GM19238 (cell line): ENCODE measurements around the gene SERINC4.

Experiments used
- DNase-seq: peaks from one replicate; pipeline ENCODE4 v3.0.0; 2011; ENCODE audit warnings: low spot score; ENCODE audit not compliant: insufficient read length

SERINC4 gene

DNA sequence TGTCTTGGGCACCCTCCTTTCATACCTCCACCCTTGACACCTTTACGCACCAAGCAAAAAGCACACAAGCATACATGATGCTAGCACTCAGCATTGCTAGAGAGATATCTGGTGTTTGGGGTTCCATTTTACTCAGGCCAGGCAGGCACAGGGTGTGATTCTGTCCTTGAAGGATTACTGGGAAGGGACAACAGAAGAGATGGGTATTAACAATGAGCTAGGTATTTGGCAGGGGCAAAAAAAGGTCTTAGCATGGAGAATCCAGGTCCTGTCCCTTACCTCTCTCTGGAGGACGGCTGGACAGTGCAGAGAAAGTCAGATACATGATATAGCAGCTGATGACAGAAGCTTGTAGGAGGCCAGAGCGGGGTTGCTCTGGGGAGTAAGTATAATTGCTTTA, 3.5 kb downstream of the SERINC4 start:
- DNase-seq, result no peak

DNA sequence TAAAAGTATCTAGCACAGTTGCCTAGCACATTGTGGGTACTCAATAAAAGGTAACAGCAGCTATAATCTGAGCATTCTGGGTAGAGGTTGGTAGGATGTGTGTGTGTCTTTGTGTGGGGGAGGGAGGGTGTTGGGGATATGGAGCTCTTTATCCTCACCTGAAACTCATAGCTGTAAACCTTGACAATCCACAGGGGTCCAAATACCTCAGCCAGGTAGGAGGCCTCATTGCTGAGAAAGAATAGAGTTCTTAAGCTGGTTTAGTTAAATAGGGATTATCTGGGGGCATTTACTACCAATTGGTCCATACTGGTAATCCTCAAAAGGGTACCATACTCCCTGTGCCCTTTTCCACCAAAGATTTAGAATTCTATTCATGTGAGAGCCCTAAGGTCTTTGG, 4.0 kb downstream of the SERINC4 start:
- DNase-seq, result no peak

DNA sequence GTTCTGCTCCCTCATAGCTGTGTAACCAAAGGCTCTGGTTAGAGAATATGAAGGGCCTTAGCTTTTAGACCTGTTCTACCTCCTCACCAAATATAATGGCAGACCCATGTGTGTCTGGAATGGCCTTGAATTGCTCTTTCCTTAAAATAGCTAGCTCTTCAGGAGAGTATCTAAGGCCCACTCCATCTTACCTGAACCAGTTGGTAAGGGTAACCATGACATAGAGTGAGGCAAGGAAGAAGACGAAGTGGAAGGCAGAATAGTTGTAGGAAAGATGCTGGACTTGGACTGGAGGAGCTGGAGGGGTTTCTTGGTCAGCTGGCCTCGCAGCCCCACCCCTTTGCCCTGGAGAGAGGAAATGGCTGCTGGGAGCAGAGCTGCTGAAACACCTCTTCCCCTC, 4.8 kb downstream of the SERINC4 start:
- DNase-seq, result no peak

DNA sequence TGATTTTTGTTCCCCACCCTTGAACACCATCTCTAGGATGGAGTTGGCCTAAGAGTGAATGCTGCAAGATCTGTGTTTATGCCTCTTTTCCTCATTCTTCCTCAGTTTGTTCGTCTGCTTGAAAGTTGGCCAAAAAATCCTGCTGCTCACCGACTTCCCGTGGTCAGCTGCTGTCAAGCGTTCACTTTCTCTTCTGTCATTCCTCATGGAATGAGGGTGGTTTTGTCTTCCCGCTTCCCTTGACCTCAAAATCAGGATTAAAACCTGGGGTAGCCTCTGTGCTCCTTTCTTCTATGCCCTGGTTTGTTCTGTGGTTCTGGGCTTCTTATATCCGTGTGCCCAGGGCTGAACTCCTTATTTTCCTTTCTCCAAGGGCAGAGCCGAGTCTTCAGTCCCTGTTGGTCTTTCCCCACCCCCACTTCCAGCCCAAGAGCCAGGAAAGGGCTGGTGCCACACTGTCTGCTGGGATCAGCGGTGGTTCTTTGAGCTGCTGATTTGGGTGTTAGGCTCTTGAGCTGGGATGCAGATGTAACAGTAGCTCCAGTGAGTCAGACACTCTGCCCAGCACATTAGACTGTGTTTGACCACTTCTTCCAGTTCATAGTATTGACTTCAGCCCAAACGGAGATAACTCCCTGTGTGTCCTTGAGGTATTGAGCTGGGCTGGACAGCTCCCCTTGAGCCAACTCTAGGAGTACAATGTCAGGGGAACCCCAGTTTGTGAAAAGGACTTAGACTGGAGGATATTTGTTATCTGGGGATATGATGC, 5.6 kb downstream of the SERINC4 start:
- DNase-seq, result no peak

DNA sequence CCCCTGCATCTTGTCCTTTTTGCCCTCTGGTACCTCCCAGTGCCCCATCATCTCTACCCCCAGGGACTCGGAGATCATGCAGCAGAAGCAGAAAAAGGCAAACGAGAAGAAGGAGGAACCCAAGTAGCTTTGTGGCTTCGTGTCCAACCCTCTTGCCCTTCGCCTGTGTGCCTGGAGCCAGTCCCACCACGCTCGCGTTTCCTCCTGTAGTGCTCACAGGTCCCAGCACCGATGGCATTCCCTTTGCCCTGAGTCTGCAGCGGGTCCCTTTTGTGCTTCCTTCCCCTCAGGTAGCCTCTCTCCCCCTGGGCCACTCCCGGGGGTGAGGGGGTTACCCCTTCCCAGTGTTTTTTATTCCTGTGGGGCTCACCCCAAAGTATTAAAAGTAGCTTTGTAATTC, 6.4 kb downstream of the SERINC4 start:
- DNase-seq, result no peak

DNA sequence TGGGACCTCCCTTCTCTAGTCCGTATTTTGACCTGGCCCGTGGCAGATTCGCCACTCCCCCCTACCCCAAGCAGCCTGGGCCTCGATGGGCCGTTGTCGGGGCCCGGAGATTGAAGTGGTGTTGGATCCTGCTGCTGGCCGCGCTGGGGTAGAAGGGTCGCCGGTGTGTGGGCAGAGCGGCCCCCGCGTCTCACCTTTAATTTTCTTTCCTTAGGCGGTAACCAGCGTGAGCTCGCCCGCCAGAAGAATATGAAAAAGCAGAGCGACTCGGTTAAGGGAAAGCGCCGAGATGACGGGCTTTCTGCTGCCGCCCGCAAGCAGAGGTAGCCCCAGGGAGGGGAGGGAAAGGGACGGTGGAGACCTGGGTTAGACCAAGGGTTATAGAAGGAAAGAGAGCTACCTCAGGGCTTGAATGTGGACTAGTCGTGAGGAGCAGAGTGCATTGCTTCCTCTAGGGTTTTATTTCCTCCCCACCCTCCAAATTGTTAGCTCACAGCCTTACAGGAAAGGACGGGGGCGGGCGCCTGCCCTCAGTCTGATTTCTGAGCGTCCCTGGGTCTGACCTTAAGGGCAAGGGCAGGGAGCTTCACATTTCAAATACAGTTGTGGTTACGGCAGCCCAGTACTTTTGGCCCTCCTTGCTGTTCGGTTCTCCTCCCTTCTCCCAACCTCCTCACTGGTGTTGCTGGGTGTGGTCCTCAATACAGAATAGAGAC, 7.1 kb downstream of the SERINC4 start:
- DNase-seq, result peak; percentile 21

DNA sequence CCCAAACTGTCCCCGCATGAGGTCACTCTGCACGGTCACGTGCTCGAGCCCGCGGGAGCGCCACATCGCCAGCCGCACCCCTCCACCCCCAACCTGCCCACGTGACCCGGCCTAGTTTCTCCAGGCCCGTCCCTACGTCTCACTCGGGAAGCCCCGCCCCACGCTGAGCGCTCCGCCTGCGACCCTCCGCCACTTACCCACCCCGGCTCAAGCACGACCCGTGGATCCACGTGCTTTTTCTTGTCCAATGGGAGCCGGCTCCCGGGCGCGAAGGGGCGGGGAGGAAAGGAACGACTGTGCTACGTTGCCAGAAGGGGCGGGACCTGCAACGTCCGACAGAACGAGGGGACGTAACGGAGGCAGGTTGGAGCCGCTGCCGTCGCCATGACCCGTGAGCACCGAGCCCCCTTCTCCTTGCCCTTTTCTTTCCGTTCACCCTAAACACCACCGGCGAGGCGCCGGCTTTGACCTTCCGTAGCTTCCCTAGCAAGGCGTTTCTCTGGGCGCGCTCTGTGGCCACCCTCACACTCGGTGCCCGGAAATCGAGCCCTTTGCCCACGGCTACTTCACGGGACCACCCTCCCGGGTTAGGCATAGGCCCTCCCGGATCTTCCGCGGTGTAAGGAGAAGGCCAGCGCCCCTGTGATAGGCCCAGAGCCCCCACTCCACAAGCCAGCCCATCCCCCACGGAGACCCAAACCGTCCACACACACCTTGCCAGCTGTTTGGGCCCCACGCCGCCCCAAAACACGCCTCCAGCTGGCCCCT, 7.8 kb downstream of the SERINC4 start, which contains the start of gene SERF2:
Gene SERF2, plus strand, starts transcription at position 328 of the 768 bp plus-strand sequence. Its CDS starts 57 bp downstream, at position 385.
- peak; percentile 95 for DNase-seq

DNA sequence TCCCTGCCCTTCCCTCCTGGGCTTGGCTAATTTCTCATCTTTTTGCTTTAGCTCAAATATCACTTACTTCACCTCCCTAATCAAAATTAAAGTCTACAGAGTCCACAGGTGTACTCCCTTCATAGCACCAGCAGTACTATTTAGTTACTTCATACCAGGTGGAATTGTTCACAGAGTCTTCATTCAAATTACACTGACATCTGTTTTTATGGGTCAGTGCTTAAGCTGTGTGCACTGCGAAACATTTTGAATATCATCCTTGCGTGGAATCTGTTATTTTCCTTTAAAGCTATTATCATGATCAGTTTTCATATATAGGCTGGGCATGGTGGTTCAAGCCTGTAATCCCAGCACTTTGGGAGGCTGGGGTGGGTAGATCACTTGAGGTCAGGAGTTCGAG, 10.6 kb downstream of the SERINC4 start:
- DNase-seq, result no peak

DNA sequence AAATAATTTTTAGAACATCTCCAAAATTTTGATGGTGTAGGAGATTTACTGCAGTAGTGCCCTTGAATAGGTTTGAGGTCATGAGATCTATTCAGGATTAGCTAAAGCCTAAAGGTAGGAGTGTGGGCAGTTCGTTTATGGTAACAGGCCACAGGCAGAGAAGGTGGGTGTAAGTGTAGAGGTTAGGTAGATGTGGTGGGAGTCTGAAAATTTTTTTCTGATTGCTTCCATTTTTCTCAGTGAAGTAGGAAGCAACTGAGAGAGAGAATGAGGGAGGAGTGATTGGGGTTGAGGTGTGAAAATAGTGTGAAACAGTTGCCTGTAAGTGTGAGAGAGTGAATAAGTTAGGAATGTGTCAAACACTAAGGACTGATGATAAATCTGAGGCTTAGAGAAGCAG, 21.0 kb downstream of the SERINC4 start:
- no peak for DNase-seq

DNA sequence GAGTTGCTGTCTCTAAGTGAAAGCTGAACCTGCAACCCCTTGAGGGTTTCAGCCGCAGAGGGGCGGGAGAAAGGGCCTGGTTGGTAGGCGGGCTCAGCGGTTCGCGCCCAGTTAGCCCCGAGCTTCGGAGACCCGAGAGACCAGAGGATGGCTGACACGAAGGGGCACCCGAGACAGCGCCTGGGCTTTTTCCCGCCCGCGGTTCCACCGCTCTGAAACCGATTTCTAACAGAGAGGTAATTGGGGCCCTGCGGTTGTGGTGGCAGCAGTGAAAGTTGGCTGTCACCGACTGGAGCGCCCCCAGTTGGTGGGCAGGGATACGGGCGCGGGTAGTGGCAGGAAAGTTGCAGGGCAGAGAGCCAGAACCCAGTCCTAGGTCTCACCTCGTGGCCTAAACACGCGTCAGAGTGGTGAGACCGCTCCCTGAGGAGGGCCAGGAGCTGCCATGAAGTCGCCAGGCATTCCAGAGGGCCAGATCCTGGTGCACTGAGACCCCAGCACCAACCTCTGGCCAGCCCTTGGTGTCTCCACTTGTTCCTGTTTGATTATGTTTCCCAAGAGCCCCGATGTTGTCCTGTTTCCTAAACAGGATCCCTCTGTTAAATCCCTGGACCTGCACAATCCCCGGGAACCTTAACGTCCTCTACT, 22.6 kb downstream of the SERINC4 start:
- peak; percentile 55 for DNase-seq

DNA sequence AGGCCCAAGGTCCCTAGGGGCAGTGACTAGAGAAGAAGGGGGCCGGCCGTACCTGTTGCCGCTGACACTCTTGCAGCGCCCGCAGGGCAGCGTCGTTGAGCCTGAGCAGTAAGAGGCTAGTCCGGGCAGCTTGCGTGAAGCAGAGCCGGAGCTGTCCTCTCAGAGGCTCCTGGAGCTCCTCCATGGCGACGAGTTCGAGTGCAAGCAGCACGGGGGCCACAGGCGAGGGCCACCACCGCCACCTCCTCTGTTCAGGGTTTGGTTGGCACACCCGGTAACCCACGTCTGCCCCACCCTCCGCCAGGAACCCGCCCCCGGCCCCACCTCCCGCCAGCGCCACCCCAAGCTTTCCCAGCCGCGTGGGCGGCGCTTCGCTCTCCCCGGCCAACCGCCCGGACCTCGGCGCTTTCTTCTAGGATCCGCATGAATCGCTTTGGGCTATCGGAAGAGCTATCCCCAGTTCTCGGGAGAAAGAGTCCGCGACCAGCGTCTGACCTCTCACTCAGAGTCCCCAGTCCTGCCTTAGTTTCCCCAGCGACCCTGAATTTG, 23.2 kb downstream of the SERINC4 start, which contains the start of gene ELL3:
Gene ELL3, minus strand, starts transcription at position 249 of the 549 bp plus-strand sequence. Its CDS starts 65 bp downstream, at position 184.
- peak; percentile 34 for DNase-seq

DNA sequence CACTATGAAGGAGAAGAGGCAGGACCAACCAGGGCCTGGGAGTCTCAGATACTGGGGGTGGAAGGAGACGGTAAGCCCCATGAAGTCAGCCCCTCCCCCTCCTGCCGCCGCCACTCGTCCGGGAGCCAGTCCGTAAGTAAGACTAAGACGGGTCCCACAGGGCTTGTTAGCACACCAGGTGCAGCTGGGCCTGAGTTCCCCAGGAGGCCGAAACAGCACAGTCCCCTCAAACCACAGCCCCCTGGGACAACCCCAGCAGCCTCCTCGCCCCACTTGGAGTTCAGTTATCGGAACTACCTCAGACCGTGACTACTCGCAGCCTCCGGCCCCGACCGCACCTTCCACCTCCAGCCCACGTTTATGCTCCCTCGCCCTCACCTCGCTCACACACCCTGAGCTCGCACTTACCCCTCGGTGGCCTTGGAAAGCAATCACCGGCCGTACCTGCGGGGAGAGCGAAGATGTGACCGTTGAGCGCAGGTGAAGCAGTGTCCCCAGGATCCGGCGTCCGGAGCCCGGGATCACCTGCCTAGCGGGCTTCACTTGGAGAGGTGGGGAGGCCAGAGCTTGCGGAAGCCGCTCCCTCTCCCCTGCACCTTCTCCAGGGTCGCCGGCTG, 23.8 kb downstream of the SERINC4 start:
- DNase-seq, result peak; percentile 60

DNA sequence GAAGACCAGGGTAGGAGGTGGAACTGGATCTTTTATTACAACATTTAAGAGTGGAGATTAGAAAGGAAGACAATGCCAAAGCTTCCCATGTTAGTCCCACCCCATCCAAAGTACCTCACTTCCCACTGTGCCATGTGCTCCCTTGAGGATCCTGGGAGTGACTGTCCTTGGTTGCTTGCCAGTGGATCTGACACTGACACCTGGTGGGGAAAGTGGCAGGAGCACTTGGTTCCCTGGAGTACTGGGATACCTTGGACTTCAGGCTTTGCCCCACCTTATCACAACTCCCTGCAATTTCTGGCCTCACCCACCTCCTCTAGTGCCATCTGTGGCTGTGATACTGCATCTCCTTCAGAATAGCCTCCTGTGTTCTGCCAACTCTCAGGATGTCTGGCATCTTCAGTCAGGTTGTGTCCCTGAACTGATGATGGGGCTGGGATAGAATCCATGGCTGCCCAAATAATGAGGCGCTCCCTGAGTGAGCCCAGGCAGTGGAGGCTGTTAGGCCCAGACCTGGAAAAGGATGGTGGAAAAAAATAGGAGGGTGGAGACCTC, 24.5 kb downstream of the SERINC4 start:
- DNase-seq, result no peak

DNA sequence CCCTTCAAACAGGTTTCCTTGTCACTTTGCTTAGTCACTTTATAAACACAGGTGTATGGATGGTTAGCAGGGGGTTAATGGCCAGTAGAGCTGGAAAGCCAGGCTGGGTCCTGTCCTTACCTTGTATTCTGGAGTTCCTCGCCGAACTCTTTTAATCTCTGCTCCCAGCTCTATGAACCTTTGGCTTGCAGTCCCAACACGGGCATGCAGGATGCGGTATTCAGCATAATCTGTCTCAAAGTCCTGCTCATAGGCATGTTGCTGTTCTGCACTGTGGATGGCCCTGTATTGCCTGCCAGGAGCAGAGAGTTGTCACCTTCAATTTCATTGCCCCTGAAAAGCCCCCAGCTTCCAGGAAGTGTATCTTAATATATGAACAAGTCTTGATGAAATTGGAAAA, 26.0 kb downstream of the SERINC4 start:
- DNase-seq, result no peak

DNA sequence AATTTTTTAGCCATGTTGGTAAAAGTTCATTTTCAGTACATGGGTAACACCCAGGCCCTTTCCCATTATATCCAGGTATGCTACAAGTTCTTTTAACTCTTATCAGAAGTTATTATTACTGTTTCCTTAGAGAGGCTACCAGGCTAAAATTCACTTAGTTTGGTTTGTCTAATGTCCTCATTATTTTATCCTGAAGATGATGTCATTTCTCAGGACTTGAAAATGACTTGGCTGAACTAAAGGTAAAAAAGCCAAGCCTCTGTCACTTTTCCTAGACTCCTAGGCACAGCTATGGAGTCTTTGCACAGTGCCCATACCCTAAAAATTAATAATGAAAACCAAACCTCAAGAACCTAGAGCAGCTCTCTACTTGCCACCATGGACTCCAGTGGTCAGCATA, 27.4 kb downstream of the SERINC4 start:
- DNase-seq, result no peak

DNA sequence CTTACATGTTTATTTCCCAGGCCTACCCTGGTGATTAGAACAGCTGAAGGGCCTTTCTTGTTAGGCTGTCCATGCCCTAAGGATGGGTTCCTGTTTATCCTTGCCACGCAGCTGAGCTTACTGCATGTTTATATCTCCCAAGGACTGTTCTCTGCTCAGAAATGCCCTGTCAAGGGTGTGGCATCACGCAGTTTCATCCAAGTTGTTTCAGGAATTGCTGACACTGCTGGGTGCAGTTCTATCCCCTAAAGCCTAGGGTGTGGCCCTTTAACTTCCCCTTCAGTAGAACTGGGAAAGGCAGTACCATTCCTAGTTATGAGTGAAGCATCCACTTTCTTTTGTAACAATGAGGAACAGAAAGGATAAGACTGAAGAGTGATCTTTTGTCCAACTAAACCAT, 28.2 kb downstream of the SERINC4 start:
- DNase-seq, result no peak

DNA sequence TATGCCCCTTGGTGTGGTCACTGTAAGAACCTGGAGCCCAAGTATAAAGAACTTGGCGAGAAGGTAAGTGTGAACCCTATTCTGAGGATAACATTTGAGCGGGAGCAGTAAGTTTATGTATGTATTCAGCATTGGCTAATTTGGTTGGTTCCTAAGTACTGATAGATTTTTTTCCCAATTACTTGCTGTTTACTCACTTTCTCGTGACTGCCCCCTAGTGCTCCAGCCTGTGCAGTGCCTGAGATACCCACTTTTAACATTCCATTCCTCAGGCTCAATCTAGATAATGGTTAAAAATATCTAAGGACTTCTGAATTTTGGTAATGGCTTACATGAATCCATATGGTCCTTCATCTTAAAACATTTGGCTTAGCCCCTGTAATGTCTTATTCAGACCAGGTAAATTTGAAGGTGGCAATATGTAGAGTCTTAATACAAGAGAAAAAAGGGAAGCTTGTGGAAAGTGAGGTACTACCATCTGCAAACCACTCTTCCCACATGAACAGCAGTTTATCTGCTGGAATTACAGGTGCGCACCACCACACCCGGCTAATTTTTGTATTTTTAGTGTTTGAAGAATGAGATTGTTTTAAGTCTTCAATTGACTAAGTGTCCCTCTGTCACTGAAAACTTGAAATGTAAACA, 30.3 kb downstream of the SERINC4 start:
- peak; percentile 23 for DNase-seq

DNA sequence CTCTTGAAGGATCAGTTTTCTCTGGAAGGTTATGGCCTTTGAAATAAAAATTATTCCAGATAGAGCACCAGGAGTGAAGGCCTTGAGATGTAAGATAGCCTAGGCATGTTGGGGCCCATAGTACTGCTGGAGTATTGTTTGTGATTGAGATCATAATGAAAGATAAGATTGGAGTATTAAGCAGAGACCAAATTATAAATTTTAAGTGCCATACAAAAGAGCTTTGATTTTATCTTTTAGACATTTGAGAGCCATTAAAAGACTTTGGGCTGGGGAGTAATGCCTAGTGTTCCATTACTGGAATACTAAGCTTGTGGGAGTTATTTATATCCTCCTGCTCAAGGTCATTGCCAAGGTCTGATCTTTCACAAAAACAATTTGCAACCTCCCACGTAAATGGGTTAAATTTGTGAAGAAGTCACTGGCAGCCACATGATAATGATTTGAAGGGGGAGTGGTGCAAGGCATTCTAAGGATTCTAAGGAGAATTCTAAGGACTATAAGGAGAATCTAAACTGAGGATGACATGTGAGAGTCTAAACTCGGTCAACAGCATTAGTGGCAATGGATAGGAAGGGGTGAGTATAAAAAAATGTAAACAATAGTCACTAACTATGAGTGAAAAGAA, 36.1 kb downstream of the SERINC4 start:
- DNase-seq, result no peak

DNA sequence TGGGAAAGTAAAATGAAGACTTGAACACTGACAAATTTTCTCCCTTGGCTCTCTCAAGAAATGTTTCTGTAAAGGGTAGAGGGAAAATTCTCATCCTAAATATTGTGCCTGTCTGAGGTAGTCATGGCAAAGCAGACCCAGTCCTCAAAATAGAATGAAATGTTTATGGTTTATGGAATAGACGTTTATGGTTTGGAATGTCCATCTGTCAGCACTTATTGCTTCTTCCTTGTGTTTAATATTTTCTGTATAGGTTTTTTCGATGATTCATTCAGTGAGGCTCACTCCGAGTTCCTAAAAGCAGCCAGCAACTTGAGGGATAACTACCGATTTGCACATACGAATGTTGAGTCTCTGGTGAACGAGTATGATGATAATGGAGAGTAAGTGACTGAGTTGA, 37.2 kb downstream of the SERINC4 start:
- no peak for DNase-seq
